Loucy (cell line): ENCODE measurements around the gene P4HB.

ENCODE experiments used
- H2AFZ ChIP-seq: fragments of 200-600 bp; sonication (generic); 2 replicates; pipeline ENCODE4 v1.6.0; 2016; ENCODE audit warnings: antibody characterized with exemption, mild to moderate bottlenecking, low read length, moderate library complexity
- H3F3A ChIP-seq: fragments of 200-600 bp; 2 replicates; pipeline ENCODE4 v1.6.0; 2016; ENCODE audit warnings: antibody characterized with exemption, low read depth, mild to moderate bottlenecking
- H3K27me3 ChIP-seq: fragments of 200-600 bp; sonication (generic); 2 replicates; pipeline ENCODE4 v1.6.1; 2014; ENCODE audit warnings: low read length, mild to moderate bottlenecking; ENCODE audit not compliant: insufficient read depth, poor library complexity, severe bottlenecking
- H3K36me3 ChIP-seq: fragments of 200-600 bp; sonication (generic); 2 replicates; pipeline ENCODE4 v1.6.1; 2016; ENCODE audit warnings: low read length; ENCODE audit not compliant: insufficient read depth
- H3K4me1 ChIP-seq: fragments of 200-600 bp; sonication (generic); 2 replicates; pipeline ENCODE4 v1.5.1; 2014; ENCODE audit warnings: low read length, mild to moderate bottlenecking; ENCODE audit not compliant: insufficient read depth, poor library complexity, severe bottlenecking
- H3K4me2 ChIP-seq: fragments of 200-600 bp; sonication (generic); 2 replicates; pipeline ENCODE4 v1.6.0; 2014; ENCODE audit warnings: antibody characterized with exemption, low read length, low read depth, mild to moderate bottlenecking; ENCODE audit not compliant: poor library complexity, severe bottlenecking
- H3K4me3 ChIP-seq: fragments of 200-600 bp; sonication (generic); 2 replicates; pipeline ENCODE4 v1.5.1; 2014; ENCODE audit warnings: low read length, mild to moderate bottlenecking, mixed read lengths; ENCODE audit not compliant: poor library complexity, severe bottlenecking
- H3K79me2 ChIP-seq: fragments of 200-600 bp; sonication (generic); 2 replicates; pipeline ENCODE4 v1.6.1; 2014; ENCODE audit warnings: low read length; ENCODE audit not compliant: insufficient read depth
- H3K9ac ChIP-seq: fragments of 200-600 bp; sonication (generic); 2 replicates; pipeline ENCODE4 v1.6.0; 2014; ENCODE audit warnings: mild to moderate bottlenecking, low read depth, low read length, moderate library complexity; ENCODE audit not compliant: poor library complexity, severe bottlenecking
- H3K9me2 ChIP-seq: fragments of 200-600 bp; sonication (generic); replicated peaks from 2 replicates; pipeline ENCODE4 v1.6.1; 2016; ENCODE audit warnings: low read depth, low read length, mixed read lengths
- H3K9me3 ChIP-seq: fragments of 200-600 bp; sonication (generic); 2 replicates; pipeline ENCODE4 v1.6.1; 2014; ENCODE audit warnings: mild to moderate bottlenecking, antibody characterized with exemption, low read length, low read depth; ENCODE audit not compliant: insufficient read depth
- H4K20me1 ChIP-seq: fragments of 200-600 bp; sonication (generic); 2 replicates; pipeline ENCODE4 v1.6.0; 2014; ENCODE audit warnings: antibody characterized with exemption, low read length, mild to moderate bottlenecking; ENCODE audit not compliant: insufficient read depth, poor library complexity, severe bottlenecking
- CTCF ChIP-seq: fragments of 200-600 bp; sonication (generic); conservative IDR thresholded peaks from 2 replicates; pipeline ENCODE4 v1.5.1; 2014; ENCODE audit warnings: mild to moderate bottlenecking, antibody characterized with exemption, low read length
- EZH2phosphoT487 ChIP-seq: fragments of 200-600 bp; IDR thresholded peaks from 2 replicates; pipeline ENCODE4 v1.6.1; 2018; ENCODE audit warnings: antibody characterized with exemption, mild to moderate bottlenecking, moderate library complexity, borderline replicate concordance

Gene P4HB

DNA sequence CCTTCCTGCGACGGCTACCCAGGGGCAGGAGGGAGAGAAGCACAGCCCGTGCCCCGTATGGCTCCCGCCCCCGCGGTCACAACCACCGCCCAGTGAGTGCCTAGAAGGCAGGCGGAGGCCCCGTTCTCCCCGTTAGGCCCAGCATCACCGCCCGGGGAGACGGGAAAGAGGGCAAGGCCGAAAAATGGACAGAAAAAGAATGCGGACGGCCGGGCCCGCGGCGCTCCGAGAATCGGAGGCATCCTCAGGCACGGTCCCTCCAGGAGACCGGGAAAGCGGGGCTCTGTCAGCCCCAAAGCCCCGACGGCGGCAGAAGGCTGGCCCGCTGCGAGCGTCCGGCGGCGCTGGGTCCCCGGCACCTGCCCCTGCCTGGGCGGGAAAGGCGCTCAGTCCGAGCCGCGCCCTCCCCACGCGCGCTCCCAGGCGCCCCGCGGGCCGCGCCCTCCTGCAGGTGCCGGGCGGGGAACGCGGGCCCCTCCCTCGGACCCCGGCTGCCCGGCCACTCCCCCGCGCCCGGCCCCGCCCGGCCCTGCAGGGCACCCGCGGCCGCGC, 27.7 kb downstream of the P4HB start:
- no peaks in the 10 kb centered on the region for H3K9me2 ChIP-seq
- peaks cover 49% of the 10 kb centered on the region for H3K79me2 ChIP-seq
- peaks cover 23% of the 10 kb centered on the region for H3K4me1 ChIP-seq
- H3K4me2 ChIP-seq = peak overlapping the region; percentile 99
- H3K9ac ChIP-seq = peak overlapping the region; percentile 88
- no peaks in the 10 kb centered on the region for H3K36me3 ChIP-seq
- H2AFZ ChIP-seq = peak overlapping the region; percentile 44
- peak overlapping the region; percentile 96 for H3K4me3 ChIP-seq
- H3K27me3 ChIP-seq = no peaks in the 10 kb centered on the region
- H3F3A ChIP-seq = no peaks in the 10 kb centered on the region
- TF ChIP-seq EZH2phosphoT487 (no peak), CTCF (no peak)
- no peaks in the 10 kb centered on the region for H4K20me1 ChIP-seq
- no peaks in the 10 kb centered on the region for H3K9me3 ChIP-seq

DNA sequence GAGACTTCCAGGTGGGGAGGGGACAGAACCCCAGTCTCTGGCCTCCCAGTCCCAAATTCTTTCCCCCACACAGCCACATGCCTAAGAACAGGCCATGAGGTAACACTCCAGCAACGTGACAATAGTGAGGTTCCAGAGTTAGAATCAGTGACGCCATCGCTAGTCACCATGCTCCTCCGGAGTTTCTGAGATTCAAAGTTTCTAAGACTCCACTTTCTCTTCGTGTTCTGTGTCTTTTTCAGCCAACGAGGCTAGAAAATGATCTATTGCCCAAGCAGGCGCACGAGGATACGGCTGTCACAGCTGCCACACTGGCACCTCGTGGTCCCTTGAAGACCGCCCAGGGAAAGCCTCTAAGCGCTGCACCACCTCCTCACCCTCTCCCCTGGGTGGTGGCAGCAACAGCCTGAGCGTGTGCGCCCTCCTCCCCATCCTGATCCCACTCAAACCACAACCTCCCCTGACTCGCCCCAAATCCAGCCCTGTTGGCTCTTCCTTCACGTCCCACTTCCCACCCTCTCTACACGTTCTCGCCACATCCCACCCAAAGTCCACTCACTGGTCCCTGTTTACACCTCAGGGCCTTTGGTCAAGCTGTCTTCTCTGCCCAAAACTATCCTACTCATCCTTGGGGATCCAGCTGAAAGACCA, 28.3 kb downstream of the P4HB start:
- H3K4me3 ChIP-seq = peak overlapping the region; percentile 96
- peak overlapping the region; percentile 44; the same call in 1 of the 2 replicates for H2AFZ ChIP-seq
- H3K9me3 ChIP-seq = no peaks in the 10 kb centered on the region
- peaks cover 23% of the 10 kb centered on the region for H3K4me1 ChIP-seq
- H3K79me2 ChIP-seq = peaks cover 49% of the 10 kb centered on the region
- no peaks in the 10 kb centered on the region for H3K27me3 ChIP-seq
- no peaks in the 10 kb centered on the region for H3K36me3 ChIP-seq
- peak overlapping the region; percentile 88 for H3K9ac ChIP-seq
- no peaks in the 10 kb centered on the region for H3F3A ChIP-seq
- H3K4me2 ChIP-seq = peak overlapping the region; percentile 99
- H3K9me2 ChIP-seq = no peaks in the 10 kb centered on the region
- TF ChIP-seq EZH2phosphoT487 = no peak
- TF ChIP-seq CTCF = no peak
- H4K20me1 ChIP-seq = no peaks in the 10 kb centered on the region

- H3K4me3 ChIP-seq = peak overlapping the region; percentile 96
Measured at GRCh38 chr17:81831563-81831956, 28.8 kb downstream of the P4HB start.

More at GRCh38 chr17:81831563-81831956, 28.8 kb downstream of the P4HB start:
- H3F3A ChIP-seq = no peaks in the 10 kb centered on the region
- H3K4me1 ChIP-seq = peaks cover 23% of the 10 kb centered on the region
- H3K4me2 ChIP-seq = peak overlapping the region; percentile 99
- H3K27me3 ChIP-seq = no peaks in the 10 kb centered on the region
- H3K79me2 ChIP-seq = peaks cover 49% of the 10 kb centered on the region
- peak overlapping the region; percentile 88 for H3K9ac ChIP-seq
- H4K20me1 ChIP-seq = no peaks in the 10 kb centered on the region
- no peak for TF ChIP-seq EZH2phosphoT487
- TF ChIP-seq CTCF = no peak
- H2AFZ ChIP-seq = no peak overlapping the region
- H3K36me3 ChIP-seq = no peaks in the 10 kb centered on the region
- H3K9me2 ChIP-seq = no peaks in the 10 kb centered on the region
- no peaks in the 10 kb centered on the region for H3K9me3 ChIP-seq
